ENCODE measurements around the gene TMEM129.
"Not testable (repeated sequence)": the region's sequence is repeated elsewhere in the genome, so short reads cannot be mapped to it uniquely, and the experiment has no call there.

TMEM129 gene

GRCh38 chr4:1720163-1720983, 750 bp downstream of the TMEM129 start:
- no peak for DNase-seq

GRCh38 chr4:1718095-1718850, 2.9 kb downstream of the TMEM129 start:
- DNase-seq = no peak

GRCh38 chr4:1717129-1718094, 3.7 kb downstream of the TMEM129 start:
- no peak for DNase-seq

DNA sequence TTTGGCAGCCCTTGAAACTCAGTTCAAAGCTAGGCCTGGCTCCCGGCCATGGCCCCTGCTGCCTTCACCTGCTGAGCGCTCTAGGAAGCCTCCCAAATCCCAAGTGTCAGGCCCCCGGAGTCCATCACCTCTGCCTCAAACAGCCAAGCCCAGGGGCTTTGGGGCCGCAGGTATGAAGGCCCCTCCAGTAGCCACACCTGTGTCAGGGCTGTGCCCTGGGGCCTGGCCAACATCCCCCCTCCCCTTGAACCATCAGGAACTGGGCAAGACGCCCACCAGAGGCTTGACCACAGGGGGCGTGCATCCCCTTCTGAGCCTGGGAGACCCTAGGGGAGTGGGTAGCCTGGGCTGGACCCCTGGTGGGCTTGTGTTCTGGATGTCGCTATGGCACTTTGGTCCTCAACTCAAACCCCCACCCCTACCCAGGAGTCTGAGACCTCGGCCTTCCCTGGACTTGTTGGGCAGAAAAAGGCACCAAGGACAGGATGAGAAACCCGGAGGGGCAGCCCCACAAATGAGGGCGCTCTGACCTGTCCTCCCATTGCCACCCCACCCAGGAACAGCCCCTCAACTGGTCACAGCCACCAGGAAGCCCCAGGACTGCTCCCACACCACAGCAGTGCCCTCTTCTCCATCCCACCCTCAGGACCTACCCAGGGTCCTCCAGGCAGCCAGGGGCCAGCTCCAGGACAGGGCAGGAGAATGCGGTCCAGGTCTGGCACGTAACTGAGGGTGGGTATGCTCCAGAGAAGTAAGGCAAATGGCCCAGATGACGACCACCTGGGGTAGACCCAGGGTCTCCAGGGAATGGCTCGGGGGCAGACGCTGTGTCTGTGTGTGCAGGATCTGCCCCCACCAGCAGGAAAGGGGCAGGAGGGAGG, 4.8 kb downstream of the TMEM129 start:
- no peak for DNase-seq

- DNase-seq = no peak
Measured at GRCh38 chr4:1715002-1715758, 5.9 kb downstream of the TMEM129 start.

- no peak for DNase-seq
Measured at GRCh38 chr4:1714303-1715001, 6.7 kb downstream of the TMEM129 start.

- no peak for DNase-seq
Measured at GRCh38 chr4:1713003-1713851, 7.9 kb downstream of the TMEM129 start.

DNA sequence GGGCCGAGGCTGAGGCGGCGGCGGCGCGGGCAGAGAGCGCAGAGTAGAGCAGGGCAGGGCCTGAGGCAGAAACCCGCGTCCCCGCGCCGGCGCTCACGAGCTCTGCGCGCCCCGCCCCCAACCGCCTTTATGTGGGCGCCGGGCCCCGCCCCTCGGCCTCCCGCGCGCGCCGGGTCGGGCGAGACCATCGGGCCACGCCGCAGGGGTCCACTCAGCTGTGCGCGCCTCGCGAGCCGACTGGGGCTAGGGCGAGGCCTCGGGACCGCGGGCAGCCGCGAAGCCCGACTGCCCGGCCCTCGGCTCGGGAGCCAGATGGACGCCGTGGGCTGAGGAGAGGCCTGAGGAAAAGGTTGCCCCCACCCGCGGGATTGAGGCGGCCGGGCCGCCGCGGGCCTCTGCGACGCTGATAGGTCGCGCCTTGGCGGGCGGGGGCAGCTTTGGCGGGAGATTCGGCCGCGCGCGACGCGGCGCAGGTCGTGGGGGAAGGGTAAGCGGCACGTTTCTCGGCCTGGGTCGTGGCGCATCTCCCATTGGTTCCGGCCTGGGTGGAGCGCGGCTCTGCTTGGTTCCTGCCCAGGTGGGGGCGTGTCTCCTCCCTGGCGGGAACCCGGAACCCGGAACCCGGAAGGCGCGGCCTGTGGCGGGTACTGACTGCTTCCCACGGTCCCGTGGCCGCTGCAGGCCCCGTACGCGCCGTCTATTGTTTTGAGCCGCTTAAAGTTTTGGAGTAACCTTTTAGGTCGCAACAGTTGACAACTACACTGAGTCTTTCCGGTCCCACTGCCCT, 8.7 kb downstream of the TMEM129 start, which contains the start of gene SLBP:
TSS of gene SLBP (minus strand) at position 104 of the 787 bp plus-strand sequence. CDS start 131 bp downstream, outside the sequence.
- peak; percentile 98 for DNase-seq

GRCh38 chr4:1711571-1712215, 9.4 kb downstream of the TMEM129 start:
- peak; percentile 75 for DNase-seq

GRCh38 chr4:1711055-1711570, 10.0 kb downstream of the TMEM129 start:
- DNase-seq = no peak

DNA sequence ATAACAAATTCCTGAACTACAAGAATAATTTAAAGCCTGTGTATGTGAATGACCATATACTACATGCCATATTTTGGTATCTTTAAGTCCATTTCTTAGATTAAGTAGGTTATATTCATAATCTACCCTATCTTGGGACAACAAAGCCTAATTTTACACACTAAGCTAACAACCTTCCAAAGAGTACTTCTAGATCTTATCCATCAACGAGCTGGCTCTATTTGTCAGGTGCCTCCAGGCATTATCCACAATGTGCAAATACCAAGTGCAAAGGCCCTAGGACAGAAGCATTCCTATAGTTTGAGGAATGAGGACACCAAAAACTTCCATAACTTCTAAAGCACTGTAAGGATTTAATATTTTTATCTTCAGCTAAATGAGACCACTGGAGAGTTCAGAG, 12.5 kb downstream of the TMEM129 start:
- DNase-seq = no peak

- no peak for DNase-seq
Measured at GRCh38 chr4:1706358-1706757, 14.8 kb downstream of the TMEM129 start.

- DNase-seq = no peak
Measured at GRCh38 chr4:1705732-1706131, 15.4 kb downstream of the TMEM129 start.

- DNase-seq = no peak
Measured at GRCh38 chr4:1703867-1704266, 17.3 kb downstream of the TMEM129 start.

GRCh38 chr4:1701671-1702070, 19.5 kb downstream of the TMEM129 start:
- not testable (repeated sequence) for DNase-seq

GRCh38 chr4:1695913-1696312, 25.2 kb downstream of the TMEM129 start:
- DNase-seq = no peak

DNA sequence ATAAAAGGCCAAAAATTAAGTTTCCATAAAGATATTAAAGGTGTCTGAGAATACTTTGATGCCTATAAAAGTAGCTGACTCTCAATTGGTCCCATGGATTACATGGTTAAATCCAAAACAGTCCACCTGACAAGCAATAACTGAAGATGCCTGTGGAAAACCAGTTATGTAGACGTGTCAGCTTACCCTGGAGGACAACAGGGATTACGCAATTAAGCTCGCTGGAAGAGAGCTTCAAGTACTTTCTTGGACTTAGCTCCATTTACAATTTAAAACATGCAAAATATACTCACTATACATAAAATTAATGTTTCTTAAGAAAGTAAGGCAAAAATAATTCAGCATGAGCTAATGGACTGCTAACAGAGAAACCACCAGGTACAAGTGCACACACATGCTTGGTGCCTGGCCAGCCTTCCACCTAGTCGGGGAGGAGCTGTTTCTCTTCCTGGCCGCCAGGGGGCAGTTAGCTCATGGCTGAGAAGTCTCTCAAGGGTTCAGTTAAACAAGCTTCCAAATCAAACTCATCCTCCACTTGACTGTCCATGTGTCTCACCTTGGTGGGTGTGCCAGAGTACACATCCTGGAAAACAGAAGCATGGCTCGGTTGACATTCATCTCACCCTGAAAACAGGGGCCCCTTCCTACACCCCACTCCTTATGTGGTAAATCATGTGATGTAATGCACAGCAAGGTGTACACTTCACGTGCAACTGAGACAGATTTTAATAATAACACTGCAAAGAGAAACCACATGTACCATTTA, 27.8 kb downstream of the TMEM129 start:
- peak; percentile 86 for DNase-seq

Data from islet precursor cell (in vitro differentiated cells).